Erythroblast (primary cell): ENCODE measurements around the gene CARD10.

Experiments used
- GATA1 ChIP-seq: IDR thresholded peaks from 2 replicates; pipeline ENCODE4 v1.6.1; 2011; ENCODE audit warnings: low read depth, mild to moderate bottlenecking, control low read depth, low read length, moderate library complexity
- POLR2A ChIP-seq: IDR thresholded peaks from 2 replicates; pipeline ENCODE4 v1.6.1; 2011; ENCODE audit warnings: mild to moderate bottlenecking, low read length

- TF ChIP-seq GATA1 (no peak), POLR2A (no peak)
These were observed 70.6 kb downstream of the CARD10 start for GRCh38 chr22:37448516-37449127.
